ENCODE data around the gene GRB7. TPM values are rescaled to one million over a fixed set of nuclear protein-coding genes. Genes with fewer than 3 reads are reported as not detected.

Gene GRB7
- total and polyA plus RNA-seq, 9 of the 15 experiments (the other 6 are each of a cell fraction or from before 2014, with no cell fraction given), result 0.04 to 6.2 (median 2.2) TPM

DNA sequence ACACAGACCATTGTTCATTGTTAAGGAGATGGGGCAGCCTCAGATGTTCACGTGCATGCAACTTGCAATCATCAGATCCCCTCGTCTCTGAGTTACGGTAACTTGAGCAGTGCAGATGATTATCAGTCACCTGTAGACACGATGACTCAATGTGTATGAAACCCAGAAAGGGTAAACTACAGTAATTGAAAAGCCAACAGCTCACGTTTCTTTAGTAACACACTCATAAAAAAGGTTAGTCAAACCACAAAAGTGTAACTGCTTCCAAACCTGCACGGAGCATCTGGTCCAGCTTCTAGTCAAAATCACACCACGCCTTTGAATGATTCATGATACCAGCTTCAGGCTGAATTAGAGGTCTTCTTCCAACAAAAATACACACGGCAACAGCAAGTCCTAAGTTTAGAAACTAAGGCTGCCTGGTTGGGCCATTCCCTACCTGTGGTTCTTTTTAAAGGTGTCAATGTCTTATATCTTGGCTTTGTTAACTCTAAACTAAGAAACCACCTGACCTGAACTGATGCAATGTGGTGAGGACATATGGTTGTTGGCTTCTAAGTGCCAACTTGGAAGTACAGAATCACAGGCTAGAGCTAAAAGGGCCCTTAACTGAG, 32.3 kb downstream of the GRB7 start (continued):
- TF ChIP-seq RBM34 (IDR thresholded peaks at IDR 0.05; ENCODE audit: borderline replicate concordance, insufficient read depth, low read length) (no peak), CSDE1 (IDR thresholded peaks at IDR 0.05) (no peak), ZNF3 (CRISPR knock-in tag; IDR thresholded peaks at IDR 0.05) (no peak), TCF7L2 (IDR thresholded peaks at IDR 0.05; ENCODE audit: low read depth, low read length) (no peak), MAFK (IDR thresholded peaks at IDR 0.05; ENCODE audit: low read length) (no peak), PML (IDR thresholded peaks at IDR 0.05; ENCODE audit: low read length) (no peak), CREBBP (IDR thresholded peaks at IDR 0.05; ENCODE audit: low read depth, low read length) (no peak), PTTG1 (tag; IDR thresholded peaks at IDR 0.05; ENCODE audit: low read depth) (no peak), EP300 (IDR thresholded peaks at IDR 0.05; ENCODE audit: low read length) (peak; percentile 32; the same call in 1 of the 2 replicates), RCOR1 (IDR thresholded peaks at IDR 0.05; ENCODE audit: borderline replicate concordance in 1 of 2, low read depth in 2 of 2, low read length in 2 of 2) (no peak), MXI1 (IDR thresholded peaks at IDR 0.05; ENCODE audit: low read depth, low read length) (no peak), FOS (IDR thresholded peaks at IDR 0.05; ENCODE audit: extremely low read depth, insufficient read length) (no peak), DPF2 (IDR thresholded peaks at IDR 0.05) (no peak), ZFX (CRISPR knock-in tag; IDR thresholded peaks at IDR 0.05) (no peak), MYC (IDR thresholded peaks at IDR 0.05; ENCODE audit: low read depth, low read length) (peak; percentile 21; the same call in 1 of the 2 replicates), MYC (CRISPR knock-in tag; IDR thresholded peaks at IDR 0.05; ENCODE audit: borderline replicate concordance, low read depth) (no peak), SOX6 (IDR thresholded peaks at IDR 0.05) (peak; percentile 74; the same call in 1 of the 2 replicates), KDM2B (CRISPR knock-in tag; IDR thresholded peaks at IDR 0.05) (no peak), ZNF766 (CRISPR knock-in tag; conservative IDR thresholded peaks at IDR 0.05) (0 out of 2 replicates have a peak, but pooled peaks have one; percentile 37), ZNF282 (CRISPR knock-in tag; IDR thresholded peaks at IDR 0.05) (no peak), ZNF561 (CRISPR knock-in tag; conservative IDR thresholded peaks at IDR 0.05) (no peak)
- TF ChIP-seq, protein P1, sequence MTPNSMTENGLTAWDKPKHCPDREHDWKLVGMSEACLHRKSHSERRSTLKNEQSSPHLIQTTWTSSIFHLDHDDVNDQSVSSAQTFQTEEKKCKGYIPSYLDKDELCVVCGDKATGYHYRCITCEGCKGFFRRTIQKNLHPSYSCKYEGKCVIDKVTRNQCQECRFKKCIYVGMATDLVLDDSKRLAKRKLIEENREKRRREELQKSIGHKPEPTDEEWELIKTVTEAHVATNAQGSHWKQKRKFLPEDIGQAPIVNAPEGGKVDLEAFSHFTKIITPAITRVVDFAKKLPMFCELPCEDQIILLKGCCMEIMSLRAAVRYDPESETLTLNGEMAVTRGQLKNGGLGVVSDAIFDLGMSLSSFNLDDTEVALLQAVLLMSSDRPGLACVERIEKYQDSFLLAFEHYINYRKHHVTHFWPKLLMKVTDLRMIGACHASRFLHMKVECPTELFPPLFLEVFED (CRISPR knock-in tag; conservative IDR thresholded peaks at IDR 0.05), result no peak
- TF ChIP-seq, protein P2, sequence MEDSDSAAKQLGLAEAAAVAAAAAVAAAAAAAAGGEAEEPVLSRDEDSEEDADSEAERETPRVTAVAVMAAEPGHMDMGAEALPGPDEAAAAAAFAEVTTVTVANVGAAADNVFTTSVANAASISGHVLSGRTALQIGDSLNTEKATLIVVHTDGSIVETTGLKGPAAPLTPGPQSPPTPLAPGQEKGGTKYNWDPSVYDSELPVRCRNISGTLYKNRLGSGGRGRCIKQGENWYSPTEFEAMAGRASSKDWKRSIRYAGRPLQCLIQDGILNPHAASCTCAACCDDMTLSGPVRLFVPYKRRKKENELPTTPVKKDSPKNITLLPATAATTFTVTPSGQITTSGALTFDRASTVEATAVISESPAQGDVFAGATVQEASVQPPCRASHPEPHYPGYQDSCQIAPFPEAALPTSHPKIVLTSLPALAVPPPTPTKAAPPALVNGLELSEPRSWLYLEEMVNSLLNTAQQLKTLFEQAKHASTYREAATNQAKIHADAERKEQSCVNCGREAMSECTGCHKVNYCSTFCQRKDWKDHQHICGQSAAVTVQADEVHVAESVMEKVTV (CRISPR knock-in tag; IDR thresholded peaks at IDR 0.05), result no peak
- TF ChIP-seq, protein P3, sequence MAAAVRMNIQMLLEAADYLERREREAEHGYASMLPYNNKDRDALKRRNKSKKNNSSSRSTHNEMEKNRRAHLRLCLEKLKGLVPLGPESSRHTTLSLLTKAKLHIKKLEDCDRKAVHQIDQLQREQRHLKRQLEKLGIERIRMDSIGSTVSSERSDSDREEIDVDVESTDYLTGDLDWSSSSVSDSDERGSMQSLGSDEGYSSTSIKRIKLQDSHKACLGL (CRISPR knock-in tag; IDR thresholded peaks at IDR 0.05; ENCODE audit: borderline replicate concordance, poor library complexity, severe bottlenecking), result no peak
- TF ChIP-seq, protein P4, sequence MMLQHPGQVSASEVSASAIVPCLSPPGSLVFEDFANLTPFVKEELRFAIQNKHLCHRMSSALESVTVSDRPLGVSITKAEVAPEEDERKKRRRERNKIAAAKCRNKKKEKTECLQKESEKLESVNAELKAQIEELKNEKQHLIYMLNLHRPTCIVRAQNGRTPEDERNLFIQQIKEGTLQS (IDR thresholded peaks at IDR 0.05), result peak; percentile 59; the same call in 1 of the 2 replicates
- TF ChIP-seq, protein P4 (CRISPR knock-in tag; conservative IDR thresholded peaks at IDR 0.05), result no peak

All from K562 (cell line).